Neutrophil (primary cell): ENCODE measurements around the gene CEP164.

Experiments
- H3K27ac ChIP-seq: fragments of 200-600 bp; sonication (generic); 2 replicates; pipeline ENCODE4 v1.5.1; 2016; ENCODE audit warnings: mild to moderate bottlenecking, moderate library complexity
- H3K27me3 ChIP-seq: fragments of 200-600 bp; sonication (generic); 2 replicates; pipeline ENCODE4 v1.6.0; 2016; ENCODE audit warnings: mild to moderate bottlenecking
- H3K36me3 ChIP-seq: fragments of 200-600 bp; sonication (generic); 2 replicates; pipeline ENCODE4 v1.5.1; 2017
- H3K4me1 ChIP-seq, 2 experiments: fragments of 200-600 bp in 1 of 2; sonication (generic) in 1 of 2; 1 replicate in 1 of 2; 2 replicates in 1 of 2; pipeline versions ENCODE4 v1.5.1 to v1.6.1; 2013 to 2016; ENCODE audit warnings: low read depth in 1 of 2, low read length in 1 of 2, mild to moderate bottlenecking in 1 of 2, moderate library complexity in 1 of 2; ENCODE audit not compliant: control insufficient read depth in 1 of 2, insufficient read depth in 1 of 2
- H3K4me3 ChIP-seq, 2 experiments: fragments of 200-600 bp in 1 of 2; sonication (generic) in 1 of 2; 1 replicate in 1 of 2; 2 replicates in 1 of 2; pipeline ENCODE4 v1.5.1; 2013 to 2016; ENCODE audit warnings: low read depth in 1 of 2, low read length in 1 of 2, mild to moderate bottlenecking in 1 of 2, moderate library complexity in 1 of 2
- H3K9me3 ChIP-seq: fragments of 200-600 bp; sonication (generic); 2 replicates; pipeline ENCODE4 v1.5.1; 2016
- CTCF ChIP-seq: fragments of 200-600 bp; sonication (generic); IDR thresholded peaks from 2 replicates; pipeline ENCODE4 v1.5.1; 2016; ENCODE audit warnings: antibody characterized with exemption

The CEP164 gene

GRCh38 chr11:117457031-117457785 lies 129.6 kb downstream of the CEP164 start:
- Histone ChIP-seq H3K27me3 (no peaks in the 10 kb centered on the region), H3K36me3 (no peaks in the 10 kb centered on the region), H3K4me1 (no peaks in the 10 kb centered on the region), H3K4me3 (no peak overlapping the region), H3K27ac (no peak overlapping the region), H3K9me3 (no peaks in the 10 kb centered on the region)
- TF ChIP-seq CTCF = no peak

- no peak overlapping the region for H3K4me3 ChIP-seq
- no peak overlapping the region for H3K27ac ChIP-seq
- no peak for TF ChIP-seq CTCF
Measured at GRCh38 chr11:117457835-117458234, 130.2 kb downstream of the CEP164 start.

GRCh38 chr11:117458275-117459122 lies 130.8 kb downstream of the CEP164 start:
- no peaks in the 10 kb centered on the region for H3K4me1 ChIP-seq
- H3K27ac ChIP-seq = no peak overlapping the region
- H3K27me3 ChIP-seq = no peaks in the 10 kb centered on the region
- TF ChIP-seq CTCF = no peak
- H3K4me3 ChIP-seq = no peak overlapping the region
- no peaks in the 10 kb centered on the region for H3K36me3 ChIP-seq
- no peaks in the 10 kb centered on the region for H3K9me3 ChIP-seq

More at GRCh38 chr11:117457835-117458234, 130.2 kb downstream of the CEP164 start:
- Histone ChIP-seq H3K4me1 (no peaks in the 10 kb centered on the region), H3K27me3 (no peaks in the 10 kb centered on the region), H3K9me3 (no peaks in the 10 kb centered on the region), H3K36me3 (no peaks in the 10 kb centered on the region)

GRCh38 chr11:117459123-117459978 lies 131.7 kb downstream of the CEP164 start:
- Histone ChIP-seq H3K4me1 (no peaks in the 10 kb centered on the region), H3K9me3 (no peaks in the 10 kb centered on the region), H3K36me3 (no peaks in the 10 kb centered on the region), H3K4me3 (no peak overlapping the region), H3K27ac (no peak overlapping the region), H3K27me3 (no peaks in the 10 kb centered on the region)
- TF ChIP-seq CTCF = no peak

- Histone ChIP-seq H3K27me3 (no peaks in the 10 kb centered on the region), H3K9me3 (no peaks in the 10 kb centered on the region), H3K36me3 (no peaks in the 10 kb centered on the region), H3K27ac (no peak overlapping the region), H3K4me1 (no peaks in the 10 kb centered on the region), H3K4me3 (no peak overlapping the region)
- TF ChIP-seq CTCF = no peak
Measured at GRCh38 chr11:117459979-117460300, 132.3 kb downstream of the CEP164 start.
